Bronchial epithelial cell (primary cell): Measurements from ENCODE around the gene RADIL. TPM values are rescaled to one million over a fixed set of nuclear protein-coding genes. Genes with fewer than 3 reads are reported as not detected.
A peak's percentile ranks its signal among the peaks of the same experiment; 100 is the strongest.

ENCODE experiments used
- DNase-seq: peaks from one replicate; pipeline ENCODE4 v3.0.0-alpha.2; 2010; ENCODE audit warnings: low read depth
- FAIRE-seq: peaks from 2 replicates; lab custom pipeline; 2011; peaks lifted over from hg19 to GRCh38; lab: Jason Lieb, UNC
- H3K27me3 ChIP-seq: 2 replicates; pipeline ENCODE4 v1.5.1; 2011; ENCODE audit warnings: low read length; ENCODE audit not compliant: control insufficient read depth, insufficient read depth
- H3K36me3 ChIP-seq: 2 replicates; pipeline ENCODE4 v1.5.1; 2011; ENCODE audit warnings: low read length; ENCODE audit not compliant: control insufficient read depth, insufficient read depth
- H3K4me3 ChIP-seq: 2 replicates; pipeline ENCODE4 v1.5.1; 2011; ENCODE audit warnings: mild to moderate bottlenecking, low read depth, low read length, control low read depth
- CTCF ChIP-seq: IDR thresholded peaks from 2 replicates; pipeline ENCODE4 v1.5.1; 2011; ENCODE audit warnings: mild to moderate bottlenecking, moderate library complexity, low read length, control low read depth, inconsistent platforms; ENCODE audit not compliant: insufficient read depth, severe bottlenecking
- total RNA-seq: library from RNA; depleted of rRNA; stranded (reverse); fragments of >200 nt; gene quantifications from 2 replicates; pipeline ENCODE4 v1.2.1, GENCODE V29; 2014

Gene RADIL
- total RNA-seq, 1 donor from 2014 or later, result under 0.01 TPM

GRCh38 chr7:4919969-4920766 is 36.7 kb upstream of the RADIL start:
- Histone ChIP-seq H3K27me3 (no peaks in the 10 kb centered on the region), H3K36me3 (no peaks in the 10 kb centered on the region), H3K4me3 (no peak overlapping the region)
- FAIRE-seq (no peak), DNase-seq (no peak)
- no peak for TF ChIP-seq CTCF

- H3K4me3 ChIP-seq, result no peak overlapping the region
- no peak for TF ChIP-seq CTCF
- no peak for FAIRE-seq
These were observed 32.6 kb upstream of the RADIL start for GRCh38 chr7:4916113-4916512.

GRCh38 chr7:4911111-4911828 is 27.8 kb upstream of the RADIL start:
- Histone ChIP-seq H3K4me3 (no peak overlapping the region), H3K27me3 (no peaks in the 10 kb centered on the region), H3K36me3 (no peaks in the 10 kb centered on the region)
- no peak for DNase-seq
- no peak for TF ChIP-seq CTCF
- no peak for FAIRE-seq

More at GRCh38 chr7:4916113-4916512, 32.6 kb upstream of the RADIL start:
- no peak for DNase-seq
- H3K27me3 ChIP-seq, result no peaks in the 10 kb centered on the region
- H3K36me3 ChIP-seq, result no peaks in the 10 kb centered on the region

GRCh38 chr7:4906682-4907081 is 23.2 kb upstream of the RADIL start:
- H3K27me3 ChIP-seq, result no peaks in the 10 kb centered on the region
- TF ChIP-seq CTCF, result no peak
- no peaks in the 10 kb centered on the region for H3K36me3 ChIP-seq
- no peak for FAIRE-seq
- no peak overlapping the region for H3K4me3 ChIP-seq
- no peak for DNase-seq

- Histone ChIP-seq H3K27me3 (no peaks in the 10 kb centered on the region), H3K36me3 (no peaks in the 10 kb centered on the region), H3K4me3 (no peak overlapping the region)
- TF ChIP-seq CTCF, result no peak
- DNase-seq, result no peak
- peak; percentile 62 for FAIRE-seq
These were observed 21.7 kb upstream of the RADIL start for GRCh38 chr7:4905171-4905570.
